PC-3 (cell line): ENCODE data around the gene METTL1. TPM values are rescaled to one million over a fixed set of nuclear protein-coding genes. Genes with fewer than 3 reads are reported as not detected.

Source experiments
- ATAC-seq: fragments of 200-7000 bp; cut with Tn5 transposase; 2 replicates; pipeline ENCODE4 v1.9.1; 2020; ENCODE audit warnings: mild to moderate bottlenecking, moderate library complexity
- BruUV-seq: library from RNA; stranded (reverse); fragments of 400-500 nt; replicated peaks from 2 replicates; lab custom pipeline; 2021; lab: Mats Ljungman, UMichigan
- CTCF ChIA-PET: fragments of 300-600 bp; sonication (Branson Sonifier 250); formaldehyde crosslinking; loops from one replicate; lab custom pipeline; 2022; ENCODE audit warnings: antibody characterized with exemption; lab: Charles Lee
- POLR2A ChIA-PET: fragments of 300-600 bp; sonication (Branson Sonifier 250); formaldehyde crosslinking; loops from one replicate; lab custom pipeline; 2022; ENCODE audit warnings: antibody characterized with exemption; ENCODE audit not compliant: unreplicated experiment; lab: Charles Lee
- DNase-seq: peaks from one replicate; pipeline ENCODE4 v3.0.0-alpha.2; 2015
- H2AFZ ChIP-seq: fragments of 300-600 bp; sonication (generic); 2 replicates; pipeline ENCODE4 v1.6.0; 2016; ENCODE audit warnings: antibody characterized with exemption, low read length
- H3F3A ChIP-seq: fragments of 300-600 bp; sonication (generic); one replicate; pipeline ENCODE4 v1.6.0; 2017; ENCODE audit warnings: antibody characterized with exemption, low read length, control low read depth, mild to moderate bottlenecking; ENCODE audit not compliant: unreplicated experiment
- H3K27ac ChIP-seq: fragments of 300-600 bp; sonication (generic); 2 replicates; pipeline ENCODE4 v1.5.1; 2016; ENCODE audit warnings: mild to moderate bottlenecking, low read length
- H3K27me3 ChIP-seq: fragments of 300-600 bp; sonication (generic); 2 replicates; pipeline ENCODE4 v1.6.1; 2016; ENCODE audit warnings: low read length, mixed read lengths
- H3K36me3 ChIP-seq: fragments of 300-600 bp; sonication (generic); 2 replicates; pipeline ENCODE4 v1.6.1; 2016; ENCODE audit warnings: low read depth, mixed run types, low read length, mixed read lengths
- H3K4me1 ChIP-seq: fragments of 300-600 bp; sonication (generic); 2 replicates; pipeline ENCODE4 v1.5.1; 2016; ENCODE audit warnings: low read length; ENCODE audit not compliant: insufficient read depth
- H3K4me2 ChIP-seq: fragments of 300-600 bp; sonication (generic); 2 replicates; pipeline ENCODE4 v1.6.0; 2016; ENCODE audit warnings: low read length
- H3K4me3 ChIP-seq: fragments of 300-600 bp; sonication (generic); 2 replicates; pipeline ENCODE4 v1.5.1; 2016; ENCODE audit warnings: mild to moderate bottlenecking, low read length, mixed read lengths
- H3K79me2 ChIP-seq: fragments of 300-600 bp; sonication (generic); 2 replicates; pipeline ENCODE4 v1.6.1; 2017; ENCODE audit warnings: low read length, mixed read lengths
- H3K9ac ChIP-seq: fragments of 300-600 bp; sonication (generic); 2 replicates; pipeline ENCODE4 v1.6.0; 2016; ENCODE audit warnings: mild to moderate bottlenecking, low read length
- H3K9me2 ChIP-seq: fragments of 300-600 bp; sonication (generic); replicated peaks from 2 replicates; pipeline ENCODE4 v1.6.1; 2016; ENCODE audit warnings: mixed run types, low read length, mixed read lengths
- H3K9me3 ChIP-seq: fragments of 300-600 bp; sonication (generic); 2 replicates; pipeline ENCODE4 v1.6.1; 2016; ENCODE audit warnings: low read length, mixed read lengths
- H4K20me1 ChIP-seq: fragments of 300-600 bp; sonication (generic); 2 replicates; pipeline ENCODE4 v1.6.1; 2016; ENCODE audit warnings: low read length, mixed read lengths
- CTCF ChIP-seq: fragments of 300-600 bp; sonication (generic); conservative IDR thresholded peaks from 2 replicates; pipeline ENCODE4 v1.5.1; 2017; ENCODE audit warnings: antibody characterized with exemption, low read depth, mild to moderate bottlenecking, low read length
- EZH2 ChIP-seq: fragments of 300-600 bp; sonication (generic); IDR thresholded peaks from one replicate; pipeline ENCODE4 v1.6.1; 2017; ENCODE audit warnings: antibody characterized with exemption, mild to moderate bottlenecking, low read length; ENCODE audit not compliant: unreplicated experiment
- EZH2phosphoT487 ChIP-seq: fragments of 300-600 bp; sonication (generic); IDR thresholded peaks from 2 replicates; pipeline ENCODE4 v1.6.1; 2018; ENCODE audit warnings: mild to moderate bottlenecking, antibody characterized with exemption, low read length, borderline replicate concordance
- intact Hi-C: fragments of 100-400 bp; cut with micrococcal nuclease; formaldehyde crosslinking; loops from 2 replicates; pipeline ENCODE4 v1.9.0; 2023
- total RNA-seq: library from RNA; depleted of rRNA; stranded (reverse); fragments of >200 nt; gene quantifications from 2 replicates; pipeline ENCODE4 v1.2.3, GENCODE V29; 2014

METTL1 gene
- total RNA-seq, 1 experiment from 2014 or later: 29.8 TPM

- BruUV-seq: TSS peak; percentile 49
- CTCF ChIA-PET: interaction anchor here (0.6 kb wide), 1 partner anchor 10 kb away, joined by 3 read pairs; the partner anchor contains the start of gene TSFM
- H3K9ac ChIP-seq: peak within 1 kb of the TSS; percentile 96
Measured at GRCh38 chr12:57772429-57773322, 771 bp upstream of the METTL1 start, which contains the start of gene EEF1AKMT3. Gene EEF1AKMT3 (plus strand): TSS chr12:57772614. CDS start chr12:57772725, 111 bp downstream.

GRCh38 chr12:57771236-57771872 is 551 bp downstream of the METTL1 start:
- Histone ChIP-seq H3K4me3 (peak overlapping the region; percentile 84), H3K4me2 (peak overlapping the region; percentile 96), H3K9me2 (no peaks in the 10 kb centered on the region), H3F3A (no peaks in the 10 kb centered on the region), H3K79me2 (peaks cover 28% of the 10 kb centered on the region), H3K27me3 (no peaks in the 10 kb centered on the region), H3K27ac (peak overlapping the region; percentile 86), H3K9ac (peak overlapping the region; percentile 96), H3K36me3 (peaks cover 18% of the 10 kb centered on the region), H3K9me3 (no peaks in the 10 kb centered on the region), H4K20me1 (no peaks in the 10 kb centered on the region), H3K4me1 (peaks cover 26% of the 10 kb centered on the region), H2AFZ (peak overlapping the region; percentile 94)
- CTCF ChIA-PET: no interaction called here
- TF ChIP-seq EZH2phosphoT487: no peak
- ATAC-seq (peak; percentile 68), DNase-seq (peak; percentile 90)
- POLR2A ChIA-PET: interaction anchor here (0.7 kb wide), 1 partner anchor 997 kb away, joined by 18 read pairs; no protein-coding TSS in a partner anchor
- intact Hi-C loops: no loop called here
- TSS peak; percentile 73 for BruUV-seq

More at GRCh38 chr12:57772429-57773322, 771 bp upstream of the METTL1 start, which contains the start of gene EEF1AKMT3:
- H3K4me1 ChIP-seq: peaks cover 12% of the 10 kb centered on the region
- no peaks in the 10 kb centered on the region for H3K9me2 ChIP-seq
- no peaks in the 10 kb centered on the region for H4K20me1 ChIP-seq
- DNase-seq (peak; percentile 60), ATAC-seq (peak; percentile 62)
- peak within 1 kb of the TSS; percentile 84 for H3K4me3 ChIP-seq
- intact Hi-C loops: no loop called here
- POLR2A ChIA-PET: no interaction called here
- H3K27ac ChIP-seq: peak within 1 kb of the TSS; percentile 86
- no peaks in the 10 kb centered on the region for H3F3A ChIP-seq
- TF ChIP-seq CTCF (no peak), EZH2 (no peak)
- no peaks in the 10 kb centered on the region for H3K9me3 ChIP-seq
- peaks cover 28% of the 10 kb centered on the region for H3K79me2 ChIP-seq
- H2AFZ ChIP-seq: peak within 1 kb of the TSS; percentile 94
- peak within 1 kb of the TSS; percentile 96 for H3K4me2 ChIP-seq
- H3K36me3 ChIP-seq: peaks cover 18% of the 10 kb centered on the region
- H3K27me3 ChIP-seq: no peaks in the 10 kb centered on the region

GRCh38 chr12:57770734-57771133 is 1.2 kb downstream of the METTL1 start:
- BruUV-seq: no TSS peak
- DNase-seq (no peak), ATAC-seq (no peak)
- Histone ChIP-seq H3K4me1 (peaks cover 32% of the 10 kb centered on the region), H4K20me1 (no peaks in the 10 kb centered on the region), H3K9ac (peak overlapping the region; percentile 96; the same call in 1 of the 2 replicates), H3K27ac (no peak overlapping the region), H3K9me2 (no peaks in the 10 kb centered on the region), H2AFZ (no peak overlapping the region), H3K36me3 (peaks cover 18% of the 10 kb centered on the region), H3K4me3 (peak overlapping the region; percentile 84; the same call in 1 of the 2 replicates), H3K4me2 (peak overlapping the region; percentile 96), H3K27me3 (no peaks in the 10 kb centered on the region), H3K9me3 (no peaks in the 10 kb centered on the region), H3F3A (no peaks in the 10 kb centered on the region), H3K79me2 (peaks cover 28% of the 10 kb centered on the region)
- intact Hi-C loops: no loop called here
- TF ChIP-seq EZH2phosphoT487 (no peak), EZH2 (no peak), CTCF (no peak)
- ChIA-PET CTCF (no interaction called here), POLR2A (interaction anchor here (0.7 kb wide), 1 partner anchor 997 kb away, joined by 18 read pairs; no protein-coding TSS in a partner anchor)
